Suprapubic skin (tissue), 4 donors: ENCODE results near the gene ACTL9. TPM values are rescaled to one million over a fixed set of nuclear protein-coding genes. Genes with fewer than 3 reads are reported as not detected.

Source experiments
- DNase-seq, 2 donors: peaks; one replicate each; pipeline ENCODE4 v3.0.0-alpha.2; 2019; ENCODE audit warnings: low spot score in 2 of 2
- H3K27ac ChIP-seq: fragments of 200-600 bp; sonication (generic); one replicate; pipeline ENCODE4 v1.5.1; 2019
- H3K27me3 ChIP-seq: fragments of 200-600 bp; sonication (generic); one replicate; pipeline ENCODE4 v1.5.1; 2019
- H3K36me3 ChIP-seq: fragments of 200-600 bp; sonication (generic); one replicate; pipeline ENCODE4 v1.5.1; 2019
- H3K4me1 ChIP-seq: fragments of 200-600 bp; sonication (generic); one replicate; pipeline ENCODE4 v1.5.1; 2019
- H3K4me3 ChIP-seq: fragments of 200-600 bp; sonication (generic); one replicate; pipeline ENCODE4 v1.5.1; 2019; ENCODE audit warnings: mild to moderate bottlenecking
- H3K9me3 ChIP-seq: fragments of 200-600 bp; sonication (generic); one replicate; pipeline ENCODE4 v1.5.1; 2019
- EP300 ChIP-seq: sonication (generic); formaldehyde crosslinking; IDR thresholded peaks from one replicate; pipeline ENCODE4 v1.6.1; 2017; ENCODE audit warnings: antibody characterized with exemption
- POLR2A ChIP-seq, 2 donors: fragments of 450-650 bp; IDR thresholded peaks; one replicate each; pipeline ENCODE4 v1.6.1; 2017; ENCODE audit warnings: antibody characterized with exemption in 2 of 2, mild to moderate bottlenecking in 2 of 2, moderate library complexity in 2 of 2
- POLR2AphosphoS5 ChIP-seq, 3 donors: sonication (generic); formaldehyde crosslinking; IDR thresholded peaks; one replicate each; pipeline ENCODE4 v1.6.1; 2017; ENCODE audit warnings: antibody characterized with exemption in 3 of 3
- WGBS: methylation state at CpG from one replicate; pipeline ENCODE4 v1.1.5; 2018; 5-methylcytosine and 5-hydroxymethylcytosine counted together
- total RNA-seq, 4 donors: library from RNA; depleted of rRNA; stranded (reverse); fragments of >200 nt; gene quantifications; one replicate each; pipeline ENCODE4 v1.1.0, GENCODE V29; 2016
- TF ChIP-seq, protein P1 (sequence below), 2 donors: fragments of 200-600 bp in 1 of 2; fragments of 450-650 bp in 1 of 2; sonication (generic) in 1 of 2; IDR thresholded peaks; one replicate each; pipeline ENCODE4 v1.5.1; 2016 to 2019; ENCODE audit warnings: antibody characterized with exemption in 2 of 2, mild to moderate bottlenecking in 1 of 2, moderate library complexity in 1 of 2

Gene ACTL9
- total RNA-seq, 4 donors from 2014 or later: not detected

- no peak for TF ChIP-seq EP300
- H3K9me3 ChIP-seq: no peaks in the 10 kb centered on the region
- no peaks in the 10 kb centered on the region for H3K4me1 ChIP-seq
- DNase-seq: no peak
- H3K36me3 ChIP-seq: no peaks in the 10 kb centered on the region
- H3K27ac ChIP-seq: no peak overlapping the region
- WGBS: 31% methylated on average over 5 of the region's 5 CpGs
- H3K4me3 ChIP-seq: no peak overlapping the region
- peaks cover 33% of the 10 kb centered on the region for H3K27me3 ChIP-seq
Measured at GRCh38 chr19:8702350-8702749, 3.8 kb upstream of the ACTL9 start.

GRCh38 chr19:8700956-8701355, 2.4 kb upstream of the ACTL9 start:
- H3K27me3 ChIP-seq: peaks cover 37% of the 10 kb centered on the region
- H3K9me3 ChIP-seq: no peaks in the 10 kb centered on the region
- H3K36me3 ChIP-seq: no peaks in the 10 kb centered on the region
- H3K4me3 ChIP-seq: no peak overlapping the region
- no peak overlapping the region for H3K27ac ChIP-seq
- no peaks in the 10 kb centered on the region for H3K4me1 ChIP-seq
- TF ChIP-seq, protein P1, sequence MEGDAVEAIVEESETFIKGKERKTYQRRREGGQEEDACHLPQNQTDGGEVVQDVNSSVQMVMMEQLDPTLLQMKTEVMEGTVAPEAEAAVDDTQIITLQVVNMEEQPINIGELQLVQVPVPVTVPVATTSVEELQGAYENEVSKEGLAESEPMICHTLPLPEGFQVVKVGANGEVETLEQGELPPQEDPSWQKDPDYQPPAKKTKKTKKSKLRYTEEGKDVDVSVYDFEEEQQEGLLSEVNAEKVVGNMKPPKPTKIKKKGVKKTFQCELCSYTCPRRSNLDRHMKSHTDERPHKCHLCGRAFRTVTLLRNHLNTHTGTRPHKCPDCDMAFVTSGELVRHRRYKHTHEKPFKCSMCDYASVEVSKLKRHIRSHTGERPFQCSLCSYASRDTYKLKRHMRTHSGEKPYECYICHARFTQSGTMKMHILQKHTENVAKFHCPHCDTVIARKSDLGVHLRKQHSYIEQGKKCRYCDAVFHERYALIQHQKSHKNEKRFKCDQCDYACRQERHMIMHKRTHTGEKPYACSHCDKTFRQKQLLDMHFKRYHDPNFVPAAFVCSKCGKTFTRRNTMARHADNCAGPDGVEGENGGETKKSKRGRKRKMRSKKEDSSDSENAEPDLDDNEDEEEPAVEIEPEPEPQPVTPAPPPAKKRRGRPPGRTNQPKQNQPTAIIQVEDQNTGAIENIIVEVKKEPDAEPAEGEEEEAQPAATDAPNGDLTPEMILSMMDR (IDR thresholded peaks at IDR 0.05): no peak
- TF ChIP-seq EP300: no peak
- WGBS: 81% methylated on average over 2 of the region's 2 CpGs
- DNase-seq: no peak

DNA sequence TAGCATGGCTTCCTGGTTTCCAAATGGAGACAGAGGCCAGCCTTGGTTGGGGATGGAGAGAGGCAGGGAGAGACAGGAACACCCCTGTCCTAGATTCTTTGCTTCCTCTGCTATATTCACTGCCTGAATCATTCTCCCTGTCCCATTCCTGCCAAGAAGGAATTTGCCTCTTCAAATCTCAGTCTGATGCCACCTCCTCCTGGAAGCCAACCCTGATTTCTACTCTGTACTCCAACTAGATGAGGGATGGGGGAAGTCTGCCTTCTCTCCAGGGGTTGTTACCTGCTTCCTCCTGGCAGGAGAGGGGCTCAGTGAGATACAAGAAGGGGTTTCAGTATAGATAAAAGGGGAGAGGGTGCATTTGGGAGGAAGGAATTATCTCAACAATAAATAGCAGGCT, 1.3 kb upstream of the ACTL9 start:
- TF ChIP-seq POLR2A (IDR thresholded peaks at IDR 0.05) (no peak), POLR2AphosphoS5 (IDR thresholded peaks at IDR 0.05) (no peak), EP300 (no peak)
- TF ChIP-seq, protein P1 (IDR thresholded peaks at IDR 0.05): no peak
- H3K4me3 ChIP-seq: no peak overlapping the region
- H3K9me3 ChIP-seq: no peaks in the 10 kb centered on the region
- H3K27me3 ChIP-seq: peaks cover 45% of the 10 kb centered on the region
- H3K4me1 ChIP-seq: no peaks in the 10 kb centered on the region
- DNase-seq: no peak
- no peak overlapping the region for H3K27ac ChIP-seq
- no peaks in the 10 kb centered on the region for H3K36me3 ChIP-seq

- WGBS: 57% methylated on average over 21 of the region's 60 CpGs
- Histone ChIP-seq H3K4me3 (no peak overlapping the region), H3K9me3 (no peaks in the 10 kb centered on the region), H3K4me1 (no peaks in the 10 kb centered on the region), H3K36me3 (no peaks in the 10 kb centered on the region), H3K27me3 (peaks cover 62% of the 10 kb centered on the region), H3K27ac (no peak overlapping the region)
- TF ChIP-seq EP300 (no peak), POLR2A (IDR thresholded peaks at IDR 0.05) (no peak), POLR2AphosphoS5 (IDR thresholded peaks at IDR 0.05) (no peak)
- TF ChIP-seq, protein P1 (IDR thresholded peaks at IDR 0.05): no peak
- no peak for DNase-seq
Measured at GRCh38 chr19:8697671-8698432, 743 bp downstream of the ACTL9 start.

DNA sequence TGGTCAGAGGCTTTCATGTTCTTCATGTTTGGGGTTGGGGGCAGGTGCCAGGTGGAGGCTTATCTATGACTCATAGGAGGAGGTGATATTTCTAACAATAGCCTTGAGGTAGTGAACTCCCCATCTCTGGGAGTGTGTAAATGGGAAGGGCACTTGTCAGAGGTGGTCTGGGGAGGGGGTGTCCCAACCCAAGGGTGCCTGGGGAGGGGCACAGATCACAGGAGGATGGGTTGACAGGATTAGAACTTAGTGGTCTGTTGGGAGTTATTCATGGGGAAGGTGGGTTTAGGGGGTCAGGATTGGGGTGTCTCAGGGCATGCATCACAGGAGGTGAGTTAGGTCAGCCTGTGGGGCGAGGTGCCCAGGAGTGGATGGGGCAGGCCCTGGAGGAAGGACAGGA, 1.6 kb downstream of the ACTL9 start:
- TF ChIP-seq POLR2A (IDR thresholded peaks at IDR 0.05) (no peak), EP300 (no peak), POLR2AphosphoS5 (IDR thresholded peaks at IDR 0.05) (no peak)
- TF ChIP-seq, protein P1 (IDR thresholded peaks at IDR 0.05): no peak
- Histone ChIP-seq H3K36me3 (no peaks in the 10 kb centered on the region), H3K27ac (no peak overlapping the region), H3K9me3 (no peaks in the 10 kb centered on the region), H3K27me3 (peaks cover 65% of the 10 kb centered on the region), H3K4me1 (no peaks in the 10 kb centered on the region), H3K4me3 (no peak overlapping the region)
- 83% methylated on average over 1 of the region's 1 CpG for WGBS
- DNase-seq: no peak

DNA sequence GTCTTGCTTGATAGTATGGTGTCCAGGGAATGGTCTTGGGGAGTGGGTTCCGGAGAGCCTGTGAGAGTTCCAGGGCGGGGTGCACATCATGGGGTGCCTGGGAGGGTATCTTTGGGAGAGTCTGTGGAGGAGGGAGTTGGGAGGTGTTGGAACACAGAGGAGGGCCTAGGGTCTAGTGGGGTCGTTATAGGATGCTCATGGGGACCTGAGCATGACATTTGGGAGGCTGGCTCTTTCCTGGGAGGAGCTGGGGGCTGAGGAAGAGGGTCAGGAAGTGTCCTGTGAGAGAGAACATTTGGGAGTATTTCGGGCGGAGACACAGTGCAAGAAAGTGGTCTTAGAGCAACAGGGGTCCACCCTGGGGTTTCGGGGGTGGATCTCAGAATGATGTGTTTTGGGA, 2.7 kb downstream of the ACTL9 start:
- WGBS: 79% methylated on average over 6 of the region's 6 CpGs
- no peaks in the 10 kb centered on the region for H3K9me3 ChIP-seq
- no peak for TF ChIP-seq POLR2A (IDR thresholded peaks at IDR 0.05)
- H3K27ac ChIP-seq: no peak overlapping the region
- no peak overlapping the region for H3K4me3 ChIP-seq
- H3K36me3 ChIP-seq: no peaks in the 10 kb centered on the region
- no peak for DNase-seq
- H3K27me3 ChIP-seq: peaks cover 66% of the 10 kb centered on the region
- no peaks in the 10 kb centered on the region for H3K4me1 ChIP-seq
